HEK293 (cell line): ENCODE measurements around the gene METTL14.

Experiments used
- CTCF ChIP-seq: fragments of 450-650 bp; formaldehyde crosslinking; IDR thresholded peaks from 2 replicates; pipeline ENCODE4 v1.5.1; 2016; ENCODE audit warnings: missing biosample characterization, missing genetic modification characterization
- FEZF1 ChIP-seq: fragments of 450-650 bp; formaldehyde crosslinking; IDR thresholded peaks from 2 replicates; pipeline ENCODE4 v1.5.1; 2016; ENCODE audit warnings: missing biosample characterization, missing genetic modification characterization
- GLIS2 ChIP-seq: fragments of 450-650 bp; formaldehyde crosslinking; IDR thresholded peaks from 2 replicates; pipeline ENCODE4 v1.5.1; 2016; ENCODE audit warnings: missing biosample characterization, missing genetic modification characterization
- KLF16 ChIP-seq: fragments of 450-650 bp; formaldehyde crosslinking; IDR thresholded peaks from 2 replicates; pipeline ENCODE4 v1.5.1; 2017; ENCODE audit warnings: missing biosample characterization, missing genetic modification characterization
- PRDM10 ChIP-seq: fragments of 450-650 bp; formaldehyde crosslinking; IDR thresholded peaks from 2 replicates; pipeline ENCODE4 v1.5.1; 2016; ENCODE audit warnings: missing biosample characterization, missing genetic modification characterization
- SALL2 ChIP-seq: fragments of 450-650 bp; formaldehyde crosslinking; IDR thresholded peaks from 2 replicates; pipeline ENCODE4 v1.5.0; 2017; ENCODE audit warnings: missing biosample characterization, mild to moderate bottlenecking, missing genetic modification characterization, borderline replicate concordance
- YY1 ChIP-seq: fragments of 450-650 bp; formaldehyde crosslinking; IDR thresholded peaks from 2 replicates; pipeline ENCODE4 v1.5.1; 2018; ENCODE audit warnings: missing biosample characterization, missing genetic modification characterization
- ZBTB1 ChIP-seq: fragments of 450-650 bp; formaldehyde crosslinking; IDR thresholded peaks from 2 replicates; pipeline ENCODE4 v1.5.1; 2016; ENCODE audit warnings: missing biosample characterization, missing genetic modification characterization
- ZNF221 ChIP-seq: fragments of 450-650 bp; formaldehyde crosslinking; IDR thresholded peaks from 2 replicates; pipeline ENCODE4 v1.5.1; 2017; ENCODE audit warnings: missing biosample characterization, missing genetic modification characterization, borderline replicate concordance
- ZNF335 ChIP-seq: fragments of 450-650 bp; formaldehyde crosslinking; conservative IDR thresholded peaks from 2 replicates; pipeline ENCODE4 v1.5.1; 2016; ENCODE audit warnings: missing biosample characterization, missing genetic modification characterization
- ZNF426 ChIP-seq: fragments of 450-650 bp; formaldehyde crosslinking; IDR thresholded peaks from 2 replicates; pipeline ENCODE4 v1.5.1; 2017; ENCODE audit warnings: missing biosample characterization, missing genetic modification characterization, mild to moderate bottlenecking, inconsistent platforms, moderate library complexity
- ZNF629 ChIP-seq: fragments of 450-650 bp; formaldehyde crosslinking; IDR thresholded peaks from 2 replicates; pipeline ENCODE4 v1.5.1; 2017; ENCODE audit warnings: missing biosample characterization, missing genetic modification characterization
- ZNF704 ChIP-seq: fragments of 450-650 bp; formaldehyde crosslinking; IDR thresholded peaks from 2 replicates; pipeline ENCODE4 v1.5.1; 2016; ENCODE audit warnings: missing biosample characterization, missing genetic modification characterization
- ZNF747 ChIP-seq: fragments of 450-650 bp; formaldehyde crosslinking; IDR thresholded peaks from 2 replicates; pipeline ENCODE4 v1.5.1; 2016; ENCODE audit warnings: missing biosample characterization, missing genetic modification characterization

GRCh38 chr4:118761397-118762016 lies 76.3 kb downstream of the METTL14 start:
- TF ChIP-seq ZBTB1 (tag by site-specific recombination) (no peak), CTCF (tag by site-specific recombination) (no peak), ZNF747 (tag by site-specific recombination) (no peak), PRDM10 (tag by site-specific recombination) (no peak), ZNF629 (no peak), FEZF1 (tag by site-specific recombination) (no peak), ZNF426 (tag by site-specific recombination) (no peak), YY1 (tag by site-specific recombination) (no peak), ZNF704 (tag by site-specific recombination) (no peak), GLIS2 (tag by site-specific recombination) (no peak), ZNF221 (tag by site-specific recombination) (no peak), KLF16 (tag by site-specific recombination) (no peak), SALL2 (no peak), ZNF335 (tag by site-specific recombination) (no peak)
